A549 (cell line): Measurements from ENCODE around the gene B2M. TPM values are rescaled to one million over a fixed set of nuclear protein-coding genes. Genes with fewer than 3 reads are reported as not detected.

Experiments
- ATAC-seq, 2 experiments: fragments of 200-7000 bp in 1 of 2; fragments of >200 bp in 1 of 2; cut with Nextera tagmentation in 1 of 2; cut with Tn5 transposase in 1 of 2; 3 replicates each; pipeline versions ENCODE4 v1.8.0 to v1.9.1; 2018 to 2020; ENCODE audit warnings: mild to moderate bottlenecking in 1 of 2, moderate library complexity in 1 of 2
- CTCF ChIA-PET: fragments of 300-600 bp; sonication (Branson Sonifier 250); formaldehyde crosslinking; extraction: SDS; loops from one replicate; lab custom pipeline; 2021; ENCODE audit warnings: antibody characterized with exemption, inconsistent platforms; lab: Yijun Ruan, JAX
- POLR2A ChIA-PET: fragments of 350-600 bp; formaldehyde crosslinking; extraction: SDS; loops from one replicate; lab custom pipeline; 2021; ENCODE audit warnings: antibody characterized with exemption, inconsistent platforms; lab: Yijun Ruan, JAX
- DNase-seq, 2 experiments: peaks; one replicate each; pipeline versions ENCODE4 v3.0.0 to v3.0.0-alpha.2; 2011 to 2016; ENCODE audit warnings: low read depth in 1 of 2, low spot score in 1 of 2
- FAIRE-seq: peaks from 2 replicates; lab custom pipeline; 2011; peaks lifted over from hg19 to GRCh38; lab: Jason Lieb, UNC
- H3K27ac ChIP-seq, 2 experiments: fragments of >200 bp; sonication (Bioruptor Twin); formaldehyde crosslinking; 3 replicates each; pipeline ENCODE4 v1.5.1; 2016 to 2017
- H3K4me1 ChIP-seq: fragments of >200 bp; sonication (Bioruptor Twin); formaldehyde crosslinking; 3 replicates; pipeline ENCODE4 v1.6.1; 2016
- H3K4me2 ChIP-seq: fragments of >200 bp; sonication (Bioruptor Twin); formaldehyde crosslinking; 3 replicates; pipeline ENCODE4 v1.6.1; 2016
- H3K4me3 ChIP-seq: fragments of >200 bp; sonication (Bioruptor Twin); formaldehyde crosslinking; 3 replicates; pipeline ENCODE4 v1.5.1; 2016
- H3K9me3 ChIP-seq: fragments of >200 bp; sonication (Bioruptor Twin); formaldehyde crosslinking; 3 replicates; pipeline ENCODE4 v1.6.1; 2016
- CEBPB ChIP-seq, 2 experiments: fragments of >200 bp in 1 of 2; sonication (Bioruptor Twin) in 1 of 2; formaldehyde crosslinking in 1 of 2; IDR thresholded peaks; 2 replicates each; pipeline ENCODE4 v1.6.1; 2012 to 2016
- CHD2 ChIP-seq: fragments of 150-350 bp; IDR thresholded peaks from 2 replicates; pipeline ENCODE4 v1.6.1; 2014; ENCODE audit warnings: low read length; ENCODE audit not compliant: partially characterized antibody
- CTCF ChIP-seq: fragments of >200 bp; sonication (Bioruptor Twin); formaldehyde crosslinking; IDR thresholded peaks from 3 replicates; pipeline ENCODE4 v1.5.1; 2016
- EHMT2 ChIP-seq: fragments of 200-600 bp; sonication (generic); IDR thresholded peaks from 2 replicates; pipeline ENCODE4 v1.6.1; 2016; ENCODE audit warnings: antibody characterized with exemption, low read depth, mild to moderate bottlenecking, moderate library complexity
- EP300 ChIP-seq, 2 experiments: fragments of >200 bp; sonication (Bioruptor Twin); formaldehyde crosslinking; IDR thresholded peaks; 2 replicates in 1 of 2; 3 replicates in 1 of 2; pipeline ENCODE4 v1.6.1; 2016 to 2017
- FOSB ChIP-seq: fragments of 250-450 bp; sonication (Bioruptor Pico); IDR thresholded peaks from 2 replicates; pipeline ENCODE4 v1.5.0; 2020; ENCODE audit warnings: mild to moderate bottlenecking, moderate library complexity
- HDAC2 ChIP-seq: fragments of 200-600 bp; sonication (generic); IDR thresholded peaks from 2 replicates; pipeline ENCODE4 v1.6.1; 2016
- JUN ChIP-seq, 2 experiments: fragments of >200 bp; sonication (Bioruptor Twin); formaldehyde crosslinking; IDR thresholded peaks; 2 replicates in 1 of 2; 3 replicates in 1 of 2; pipeline ENCODE4 v1.6.1; 2016 to 2017
- MAZ ChIP-seq: fragments of 150-350 bp; IDR thresholded peaks from 2 replicates; pipeline ENCODE4 v1.6.1; 2014; ENCODE audit warnings: antibody characterized with exemption, low read depth, low read length, borderline replicate concordance
- MYC ChIP-seq: IDR thresholded peaks from 2 replicates; pipeline ENCODE4 v1.6.1; 2012; ENCODE audit warnings: mild to moderate bottlenecking, inconsistent platforms, low read length, improper control_type of control experiment, borderline replicate concordance
- NFE2L2 ChIP-seq: fragments of 150-350 bp; conservative IDR thresholded peaks from 2 replicates; pipeline ENCODE4 v1.6.1; 2014; ENCODE audit warnings: low read length
- NR3C1 ChIP-seq: fragments of >200 bp; sonication (Bioruptor Twin); formaldehyde crosslinking; IDR thresholded peaks from 3 replicates; pipeline ENCODE4 v1.6.1; 2017
- PHF8 ChIP-seq: fragments of 200-600 bp; sonication (generic); IDR thresholded peaks from 2 replicates; pipeline ENCODE4 v1.6.1; 2016; ENCODE audit warnings: low read depth, mild to moderate bottlenecking, antibody characterized with exemption, moderate library complexity, borderline replicate concordance
- REST ChIP-seq: fragments of 200-600 bp; sonication (generic); IDR thresholded peaks from 2 replicates; pipeline ENCODE4 v1.6.1; 2016; ENCODE audit warnings: antibody characterized with exemption, mild to moderate bottlenecking, moderate library complexity
- RNF2 ChIP-seq: fragments of 200-600 bp; sonication (generic); IDR thresholded peaks from 2 replicates; pipeline ENCODE4 v1.6.1; 2016; ENCODE audit warnings: low read depth, mild to moderate bottlenecking, antibody characterized with exemption, moderate library complexity, borderline replicate concordance
- TFCP2L1 ChIP-seq: fragments of 250-450 bp; sonication (Bioruptor Pico); IDR thresholded peaks from 2 replicates; pipeline ENCODE4 v1.5.0; 2021; ENCODE audit warnings: mild to moderate bottlenecking
- WGBS: methylation state at CpG from one replicate; pipeline ENCODE4 v1.1.6; 2017; ENCODE audit errors: missing lambda C conversion rate; 5-methylcytosine and 5-hydroxymethylcytosine counted together
- polyA plus RNA-seq, 4 experiments: library from polyadenylated mRNA; depleted of rRNA in 3 of 4; stranded (reverse); fragments of >200 nt; fragmentation: RNase III in 1 of 4; extraction: RNeasy Plus Mini Kit Qiagen cat#74134 plus additional on column Dnase treatment in 1 of 4; gene quantifications; 2 replicates in 3 of 4; 3 replicates in 1 of 4; pipeline ENCODE4 v1.2.3, GENCODE V29; 2011 to 2017

B2M gene
- polyA plus RNA-seq, 2 of the 4 experiments (the other 2 are of a cell fraction) = 486 to 823 TPM

- 38% methylated on average over 3 of the region's 3 CpGs for WGBS
- ChIA-PET POLR2A (interaction anchor here (1.0 kb wide), 1 partner anchor 44 kb away, joined by 4 read pairs; the partner anchor contains the start of genes B2M and PATL2), CTCF (interaction anchor here (0.7 to 5.7 kb wide), 3 partner anchors 12 to 70 kb away, joined by 3 to 46 read pairs (median 3); partner anchors contain the start of gene TRIM69)
- Histone ChIP-seq H3K27ac (no peak overlapping the region), H3K4me2 (no peak overlapping the region), H3K9me3 (no peaks in the 10 kb centered on the region), H3K4me1 (peaks cover 7% of the 10 kb centered on the region; the same call in 2 of the 3 replicates), H3K4me3 (no peak overlapping the region)
- no peak for DNase-seq
- FAIRE-seq = no peak
- ATAC-seq = no peak
- no peak for TF ChIP-seq REST
Observed at GRCh38 chr15:44667039-44667360, 44.3 kb upstream of the B2M start.

GRCh38 chr15:44668921-44669320 is 42.4 kb upstream of the B2M start:
- no peak for DNase-seq
- ChIA-PET POLR2A (no interaction called here), CTCF (interaction anchor here (0.6 to 1.7 kb wide), 3 partner anchors 9 to 70 kb away, joined by 3 to 4 read pairs (median 4); no protein-coding TSS in a partner anchor)
- no peak overlapping the region for H3K4me3 ChIP-seq
- TF ChIP-seq FOSB (CRISPR knock-in tag) = no peak
- no peak for TF ChIP-seq JUN (IDR thresholded peaks at IDR 0.05)
- TF ChIP-seq MYC = no peak
- TF ChIP-seq TFCP2L1 (CRISPR knock-in tag) = no peak
- no peak for TF ChIP-seq NR3C1
- no peak for TF ChIP-seq HDAC2
- no peak for TF ChIP-seq EHMT2
- TF ChIP-seq NFE2L2 = no peak
- no peak for TF ChIP-seq CHD2
- TF ChIP-seq MAZ = no peak
- H3K4me1 ChIP-seq = peaks cover 1% of the 10 kb centered on the region; the same call in 1 of the 3 replicates
- no peak overlapping the region for H3K4me2 ChIP-seq
- no peak for ATAC-seq
- H3K9me3 ChIP-seq = no peaks in the 10 kb centered on the region
- H3K27ac ChIP-seq = no peak overlapping the region
- 0% methylated on average over 1 of the region's 2 CpGs for WGBS
- no peak for FAIRE-seq

GRCh38 chr15:44670087-44670950 is 41.0 kb upstream of the B2M start:
- TF ChIP-seq EP300 (IDR thresholded peaks at IDR 0.05) (no peak), RNF2 (no peak)
- TF ChIP-seq, all 56 proteins: peak for 0

GRCh38 chr15:44673639-44674038 is 37.7 kb upstream of the B2M start:
- CTCF ChIA-PET = interaction anchor here (1.1 to 2.7 kb wide), 3 partner anchors 10 to 65 kb away, joined by 3 to 19 read pairs (median 6); partner anchors contain the start of gene SPG11
- no peak for FAIRE-seq

More at GRCh38 chr15:44670087-44670950, 41.0 kb upstream of the B2M start:
- no peak for FAIRE-seq
- Histone ChIP-seq H3K27ac (no peak overlapping the region), H3K4me3 (no peak overlapping the region), H3K4me1 (no peaks in the 10 kb centered on the region), H3K9me3 (no peaks in the 10 kb centered on the region), H3K4me2 (no peak overlapping the region)
- CTCF ChIA-PET = interaction anchor here (0.7 to 1.7 kb wide), 4 partner anchors 40 to 68 kb away, joined by 3 to 4 read pairs (median 4); partner anchors contain the start of genes B2M and PATL2
- POLR2A ChIA-PET = no interaction called here
- no peak for ATAC-seq
- DNase-seq = no peak
- WGBS = 73% methylated on average over 6 of the region's 6 CpGs

More at GRCh38 chr15:44673639-44674038, 37.7 kb upstream of the B2M start:
- 92% methylated on average over 2 of the region's 2 CpGs for WGBS
- H3K4me1 ChIP-seq = no peaks in the 10 kb centered on the region
- no peak overlapping the region for H3K4me3 ChIP-seq
- DNase-seq (no peak), ATAC-seq (no peak)
- no peak overlapping the region for H3K27ac ChIP-seq
- no peaks in the 10 kb centered on the region for H3K9me3 ChIP-seq
- no peak overlapping the region for H3K4me2 ChIP-seq
- no peak for TF ChIP-seq CEBPB (IDR thresholded peaks at IDR 0.05)
- TF ChIP-seq CTCF = no peak
- TF ChIP-seq PHF8 = no peak
- no peak for TF ChIP-seq RNF2
- POLR2A ChIA-PET = no interaction called here
